Karpas-422 (cell line): ENCODE results near the gene ATP10B. TPM values are rescaled to one million over a fixed set of nuclear protein-coding genes. Genes with fewer than 3 reads are reported as not detected.

Experiments
- DNase-seq: peaks from one replicate; pipeline ENCODE4 v3.0.0-alpha.2; 2015
- H2AFZ ChIP-seq: fragments of 200-600 bp; sonication (generic); 2 replicates; pipeline ENCODE4 v1.6.1; 2014; ENCODE audit warnings: antibody characterized with exemption, low read length, mixed read lengths
- H3K27ac ChIP-seq: fragments of 200-600 bp; sonication (generic); 2 replicates; pipeline ENCODE4 v1.5.1; 2014; ENCODE audit warnings: mild to moderate bottlenecking, low read length, moderate library complexity
- H3K27me3 ChIP-seq: fragments of 200-600 bp; sonication (generic); 2 replicates; pipeline ENCODE4 v1.6.1; 2014; ENCODE audit warnings: low read length, mixed read lengths
- H3K36me3 ChIP-seq: fragments of 200-600 bp; sonication (generic); 2 replicates; pipeline ENCODE4 v1.6.1; 2014; ENCODE audit warnings: low read length, mixed read lengths; ENCODE audit not compliant: insufficient read depth
- H3K4me1 ChIP-seq: fragments of 200-600 bp; sonication (generic); 2 replicates; pipeline ENCODE4 v1.6.1; 2014; ENCODE audit warnings: mild to moderate bottlenecking, low read length, mixed read lengths
- H3K4me2 ChIP-seq: fragments of 200-600 bp; sonication (generic); 2 replicates; pipeline ENCODE4 v1.6.1; 2014; ENCODE audit warnings: low read length, low read depth, mild to moderate bottlenecking; ENCODE audit not compliant: poor library complexity, severe bottlenecking
- H3K4me3 ChIP-seq: fragments of 200-600 bp; sonication (generic); 2 replicates; pipeline ENCODE4 v1.5.1; 2014; ENCODE audit warnings: mild to moderate bottlenecking, antibody characterized with exemption, low read length, mixed read lengths
- H3K79me2 ChIP-seq: fragments of 200-600 bp; sonication (generic); 2 replicates; pipeline ENCODE4 v1.6.1; 2014; ENCODE audit warnings: mild to moderate bottlenecking, low read length, mixed read lengths
- H3K9ac ChIP-seq: fragments of 200-600 bp; sonication (generic); 2 replicates; pipeline ENCODE4 v1.6.0; 2014; ENCODE audit warnings: low read length
- H3K9me2 ChIP-seq: fragments of 200-600 bp; sonication (generic), shearing (Covaris generic); replicated peaks from 2 replicates; pipeline ENCODE4 v1.6.0; 2014; ENCODE audit warnings: mild to moderate bottlenecking, low read length, moderate library complexity; ENCODE audit not compliant: insufficient read depth
- H3K9me3 ChIP-seq: fragments of 300-700, 200-600 bp; sonication (generic); 2 replicates; pipeline ENCODE4 v1.6.1; 2014; ENCODE audit warnings: low read length, mixed read lengths
- H4K20me1 ChIP-seq: fragments of 200-600 bp; sonication (generic); 2 replicates; pipeline ENCODE4 v1.6.1; 2014; ENCODE audit warnings: mild to moderate bottlenecking, antibody characterized with exemption, low read length, low read depth; ENCODE audit not compliant: insufficient read depth
- total RNA-seq: library from RNA; depleted of rRNA; stranded (reverse); fragments of >200 nt; shearing (Covaris generic); gene quantifications from 2 replicates; pipeline ENCODE4 v1.2.3, GENCODE V29; 2014; ENCODE audit warnings: low replicate concordance

ATP10B gene
- total RNA-seq, 1 experiment from 2014 or later: not detected

DNA sequence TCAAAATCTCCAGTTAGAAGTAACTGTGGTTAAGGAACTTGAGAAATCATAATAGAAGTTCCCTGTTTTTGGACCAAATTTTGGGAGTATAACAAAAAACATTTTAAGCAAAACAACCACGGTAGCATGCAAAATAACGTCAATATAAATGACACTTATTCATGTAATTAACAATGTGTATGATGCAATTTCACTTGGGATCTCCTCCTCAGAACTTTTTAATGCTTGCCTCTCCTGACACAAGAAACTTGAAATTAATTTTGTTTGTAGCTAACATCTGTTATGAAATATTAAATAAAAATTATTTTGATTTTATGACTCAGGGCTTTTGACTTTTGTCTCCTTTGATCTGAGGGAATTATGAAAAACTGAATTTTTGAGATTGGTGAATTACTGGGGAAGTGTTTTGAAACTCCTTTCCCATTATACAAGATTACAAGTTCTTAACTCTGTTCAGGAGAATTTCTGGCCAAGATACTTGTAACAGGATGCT, 149.7 kb downstream of the ATP10B start:
- no peaks in the 10 kb centered on the region for H3K9me3 ChIP-seq
- H3K4me3 ChIP-seq: no peak overlapping the region
- H3K27ac ChIP-seq: no peak overlapping the region
- H3K9me2 ChIP-seq: no peaks in the 10 kb centered on the region
- no peak overlapping the region for H3K4me2 ChIP-seq
- H3K79me2 ChIP-seq: no peaks in the 10 kb centered on the region
- no peaks in the 10 kb centered on the region for H4K20me1 ChIP-seq
- peaks cover 3% of the 10 kb centered on the region for H3K4me1 ChIP-seq
- DNase-seq: no peak
- no peak overlapping the region for H2AFZ ChIP-seq
- H3K27me3 ChIP-seq: no peaks in the 10 kb centered on the region
- H3K9ac ChIP-seq: no peak overlapping the region
- H3K36me3 ChIP-seq: no peaks in the 10 kb centered on the region

DNA sequence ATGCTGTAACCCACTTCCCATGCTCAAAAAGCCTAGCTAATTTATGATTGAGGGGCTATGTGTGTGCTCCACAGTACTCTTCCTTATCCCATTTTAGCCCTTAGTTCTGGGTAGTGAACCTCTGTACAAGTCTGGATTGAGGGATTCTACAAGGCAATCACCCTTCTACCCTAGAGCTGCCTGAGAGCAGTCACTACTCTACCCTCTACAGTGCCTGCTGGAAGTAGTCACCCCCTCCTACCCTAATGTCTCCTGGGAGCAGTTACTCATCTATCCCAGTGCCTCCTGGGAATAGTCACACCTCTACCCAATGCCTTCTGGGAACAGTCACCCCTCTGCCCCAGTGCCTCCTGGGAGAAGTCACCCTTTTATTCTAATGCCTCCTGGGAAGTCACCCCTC, 150.6 kb downstream of the ATP10B start:
- no peak for DNase-seq
- Histone ChIP-seq H3K9me2 (no peaks in the 10 kb centered on the region), H3K9ac (no peak overlapping the region), H3K4me1 (peaks cover 3% of the 10 kb centered on the region), H3K4me2 (no peak overlapping the region), H3K27me3 (no peaks in the 10 kb centered on the region), H4K20me1 (no peaks in the 10 kb centered on the region), H3K4me3 (no peak overlapping the region), H3K36me3 (no peaks in the 10 kb centered on the region), H2AFZ (no peak overlapping the region), H3K27ac (no peak overlapping the region), H3K9me3 (no peaks in the 10 kb centered on the region), H3K79me2 (no peaks in the 10 kb centered on the region)

DNA sequence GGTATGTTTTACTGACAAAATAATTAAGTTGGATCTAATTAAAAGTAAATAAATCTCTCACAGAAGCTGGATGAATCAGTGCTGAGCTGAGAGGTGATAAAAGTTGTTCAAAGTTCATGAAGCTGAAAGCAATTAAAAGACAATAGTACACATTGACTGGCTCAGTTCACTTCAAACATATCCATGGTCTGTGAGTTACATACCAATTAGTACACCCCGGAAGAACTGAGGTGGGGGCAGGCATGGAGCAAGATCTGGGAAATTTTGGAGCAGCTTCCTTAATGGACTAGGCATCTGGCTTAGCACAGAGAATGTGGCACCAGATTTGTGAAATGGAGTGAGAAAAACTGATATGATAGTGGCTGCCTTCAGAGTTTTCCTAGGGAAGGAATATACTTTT, 152.7 kb downstream of the ATP10B start:
- H3K4me3 ChIP-seq: no peak overlapping the region
- no peak for DNase-seq
- no peaks in the 10 kb centered on the region for H3K36me3 ChIP-seq
- no peaks in the 10 kb centered on the region for H3K79me2 ChIP-seq
- no peak overlapping the region for H3K4me2 ChIP-seq
- H3K27ac ChIP-seq: no peak overlapping the region
- H4K20me1 ChIP-seq: no peaks in the 10 kb centered on the region
- no peak overlapping the region for H2AFZ ChIP-seq
- H3K27me3 ChIP-seq: no peaks in the 10 kb centered on the region
- H3K9me2 ChIP-seq: no peaks in the 10 kb centered on the region
- H3K4me1 ChIP-seq: peaks cover 3% of the 10 kb centered on the region
- H3K9me3 ChIP-seq: no peaks in the 10 kb centered on the region
- H3K9ac ChIP-seq: no peak overlapping the region

DNA sequence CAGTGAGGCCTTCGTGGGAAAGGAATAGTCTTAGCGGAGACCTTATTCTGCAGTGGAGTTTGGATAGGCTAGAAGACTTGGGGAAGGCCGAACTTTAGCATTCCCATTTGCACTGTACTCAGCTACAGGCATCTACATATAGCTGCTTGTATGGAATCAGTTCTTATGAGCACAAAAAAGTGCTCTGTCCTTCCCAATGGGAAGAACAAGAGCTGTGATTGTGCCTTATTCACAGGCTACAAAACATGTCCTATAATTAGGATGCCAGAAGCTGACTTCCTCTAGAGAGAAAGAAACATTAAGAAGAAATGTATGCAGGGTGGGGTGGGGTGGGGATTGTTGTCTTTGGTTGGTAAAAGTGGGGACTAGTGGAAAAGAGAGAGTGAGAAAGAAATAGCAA, 154.7 kb downstream of the ATP10B start:
- Histone ChIP-seq H3K36me3 (no peaks in the 10 kb centered on the region), H3K4me2 (no peak overlapping the region), H3K9me3 (no peaks in the 10 kb centered on the region)

DNA sequence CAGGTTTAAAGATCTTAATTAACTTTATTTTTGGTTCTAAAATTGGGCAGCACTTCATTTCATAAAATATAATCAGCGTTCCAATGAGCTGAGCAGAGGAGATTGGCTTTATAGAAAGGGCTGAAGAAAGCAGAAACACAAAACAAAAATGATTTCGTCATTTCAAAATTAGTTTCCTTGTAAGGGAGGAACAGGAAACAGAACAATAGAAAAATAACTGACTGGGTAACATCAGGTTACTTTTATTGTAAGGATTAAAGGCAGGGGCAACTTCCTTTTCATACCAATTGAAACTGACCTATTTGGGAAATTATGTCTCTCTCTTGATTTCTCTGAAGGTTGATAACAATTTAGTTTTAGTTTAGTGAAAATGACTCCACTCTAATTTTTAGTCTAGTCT, 157.1 kb downstream of the ATP10B start:
- H3K27me3 ChIP-seq: no peaks in the 10 kb centered on the region
- no peak overlapping the region for H2AFZ ChIP-seq
- H3K4me1 ChIP-seq: no peaks in the 10 kb centered on the region
- no peak for DNase-seq
- H3K4me3 ChIP-seq: no peak overlapping the region
- H4K20me1 ChIP-seq: no peaks in the 10 kb centered on the region
- no peak overlapping the region for H3K4me2 ChIP-seq
- H3K9me3 ChIP-seq: no peaks in the 10 kb centered on the region
- no peak overlapping the region for H3K27ac ChIP-seq
- no peaks in the 10 kb centered on the region for H3K79me2 ChIP-seq
- H3K36me3 ChIP-seq: no peaks in the 10 kb centered on the region
- no peaks in the 10 kb centered on the region for H3K9me2 ChIP-seq
- H3K9ac ChIP-seq: no peak overlapping the region

More for the DNA sequence above, 154.7 kb downstream of the ATP10B start:
- Histone ChIP-seq H4K20me1 (no peaks in the 10 kb centered on the region), H3K27me3 (no peaks in the 10 kb centered on the region), H3K79me2 (no peaks in the 10 kb centered on the region), H2AFZ (no peak overlapping the region), H3K4me3 (no peak overlapping the region), H3K9me2 (no peaks in the 10 kb centered on the region), H3K4me1 (no peaks in the 10 kb centered on the region), H3K9ac (no peak overlapping the region), H3K27ac (no peak overlapping the region)
- no peak for DNase-seq

DNA sequence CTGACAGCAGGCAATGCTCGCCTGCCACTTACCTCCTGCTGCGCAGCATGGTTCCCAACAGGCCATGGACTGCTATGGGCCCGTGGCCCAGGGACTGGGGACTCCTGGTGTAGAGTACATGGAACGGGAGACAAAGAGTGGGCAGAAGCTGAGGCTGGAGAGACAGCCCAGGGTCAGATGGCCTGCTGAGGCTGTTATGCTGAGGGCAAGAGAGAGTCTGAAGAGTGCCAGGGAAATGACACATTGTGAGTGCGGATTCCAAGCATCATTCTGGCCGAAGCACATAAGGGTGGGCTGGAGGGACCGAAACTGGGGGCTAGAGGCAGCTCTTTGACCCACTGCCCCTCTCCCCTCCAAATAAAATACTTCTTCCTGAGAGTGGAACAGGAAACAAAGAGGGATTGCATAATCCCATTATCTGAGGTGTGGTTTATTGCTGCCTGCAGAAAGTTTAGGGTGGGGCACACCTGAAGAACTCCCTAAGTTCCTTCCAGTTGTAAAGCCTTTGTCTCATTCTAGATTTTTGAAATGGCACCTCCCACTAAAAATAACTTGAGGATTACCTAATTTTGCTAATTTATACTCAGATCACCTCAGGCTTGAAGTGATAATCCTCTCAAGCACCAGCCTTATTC, 158.1 kb downstream of the ATP10B start:
- no peak for DNase-seq
- no peaks in the 10 kb centered on the region for H4K20me1 ChIP-seq

DNA sequence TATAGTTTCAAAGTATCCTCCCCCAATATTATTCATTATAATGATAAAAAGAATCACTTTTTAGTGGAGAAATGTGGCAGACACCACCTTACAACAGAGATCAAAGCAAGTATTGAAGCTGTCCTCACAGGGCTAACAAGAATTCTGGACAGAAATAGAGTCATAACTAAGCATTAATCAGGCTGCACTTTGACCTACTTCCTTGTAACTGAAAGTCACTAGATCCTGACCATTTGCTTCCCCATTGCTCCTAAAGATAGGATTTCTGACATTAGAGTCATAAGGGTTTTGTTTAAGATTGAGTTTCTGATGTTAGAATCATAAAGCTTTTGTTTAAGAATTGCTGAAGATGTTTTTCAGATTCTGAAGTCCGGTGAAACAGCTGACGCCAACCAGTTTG, 159.7 kb downstream of the ATP10B start:
- Histone ChIP-seq H3K9me3 (no peaks in the 10 kb centered on the region), H2AFZ (no peak overlapping the region)

More for the DNA sequence above, 158.1 kb downstream of the ATP10B start:
- H3K4me2 ChIP-seq: no peak overlapping the region
- H3K79me2 ChIP-seq: no peaks in the 10 kb centered on the region
- H3K4me3 ChIP-seq: no peak overlapping the region
- H3K9me3 ChIP-seq: no peaks in the 10 kb centered on the region
- H3K4me1 ChIP-seq: no peaks in the 10 kb centered on the region
- H3K9ac ChIP-seq: no peak overlapping the region
- H3K27me3 ChIP-seq: no peaks in the 10 kb centered on the region
- H3K36me3 ChIP-seq: no peaks in the 10 kb centered on the region
- H2AFZ ChIP-seq: no peak overlapping the region
- H3K27ac ChIP-seq: no peak overlapping the region
- H3K9me2 ChIP-seq: no peaks in the 10 kb centered on the region

DNA sequence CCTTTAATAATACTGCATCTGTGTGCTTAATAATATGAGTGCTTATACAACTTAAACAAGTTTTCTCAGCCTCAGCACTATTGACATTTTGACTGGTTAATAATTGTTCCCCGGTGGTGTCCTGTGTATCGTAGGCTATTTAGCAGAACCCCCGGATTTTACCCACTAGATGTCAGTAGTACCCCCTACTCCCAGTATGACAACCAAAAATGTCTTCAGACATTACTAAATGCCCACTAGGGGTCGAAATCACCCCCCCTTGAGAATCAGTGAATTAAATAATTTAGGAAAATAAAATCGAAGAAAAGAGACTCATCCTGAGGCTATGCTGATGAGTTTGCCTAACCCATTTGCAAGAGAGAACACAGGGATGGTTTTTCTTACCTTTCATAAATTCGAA, 166.3 kb downstream of the ATP10B start:
- no peaks in the 10 kb centered on the region for H3K27me3 ChIP-seq
- no peak overlapping the region for H2AFZ ChIP-seq
- no peaks in the 10 kb centered on the region for H3K9me3 ChIP-seq
- no peaks in the 10 kb centered on the region for H3K9me2 ChIP-seq
- no peaks in the 10 kb centered on the region for H3K4me1 ChIP-seq
- H3K27ac ChIP-seq: no peak overlapping the region
- no peak overlapping the region for H3K4me2 ChIP-seq
- no peaks in the 10 kb centered on the region for H3K79me2 ChIP-seq
- DNase-seq: peak; percentile 66
- no peaks in the 10 kb centered on the region for H3K36me3 ChIP-seq
- no peak overlapping the region for H3K9ac ChIP-seq
- no peaks in the 10 kb centered on the region for H4K20me1 ChIP-seq
- no peak overlapping the region for H3K4me3 ChIP-seq

More for the DNA sequence above, 159.7 kb downstream of the ATP10B start:
- Histone ChIP-seq H3K4me3 (no peak overlapping the region), H3K79me2 (no peaks in the 10 kb centered on the region), H3K27me3 (no peaks in the 10 kb centered on the region), H4K20me1 (no peaks in the 10 kb centered on the region), H3K9me2 (no peaks in the 10 kb centered on the region), H3K4me2 (no peak overlapping the region), H3K36me3 (no peaks in the 10 kb centered on the region), H3K4me1 (no peaks in the 10 kb centered on the region), H3K9ac (no peak overlapping the region), H3K27ac (no peak overlapping the region)
- no peak for DNase-seq
